ENCODE results near the gene ELL. TPM values are rescaled to one million over a fixed set of nuclear protein-coding genes. Genes with fewer than 3 reads are reported as not detected.

The ELL gene
- total RNA-seq, 6 donors from 2014 or later = 19.8 to 66.0 (median 22.4) TPM

DNA sequence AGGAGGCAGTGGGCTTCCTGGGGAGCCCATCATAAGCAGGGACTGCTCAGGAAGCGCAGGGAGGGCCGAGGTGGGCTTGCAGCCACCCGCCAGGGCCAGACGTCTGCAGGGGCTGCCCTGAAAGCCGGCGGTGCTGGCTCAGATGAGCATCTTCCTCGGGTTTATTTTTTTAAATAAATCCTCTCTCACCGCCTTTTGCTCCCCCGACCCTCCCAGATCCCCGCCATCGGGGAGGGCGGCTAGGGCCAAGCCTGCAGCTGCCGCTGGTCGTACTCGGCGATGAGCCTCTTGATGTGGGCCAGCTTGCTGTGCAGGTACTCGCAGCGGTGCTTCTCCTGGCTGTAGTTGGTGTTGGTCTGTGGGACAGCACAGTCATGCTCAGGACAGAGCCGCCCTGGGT, 77.4 kb downstream of the ELL start:
- H3K4me1 ChIP-seq = peaks cover 0 to 11% (median 0%) of the 10 kb centered on the region in 4 donors
- 93 to 95% methylated on average over 16 to 19 of the region's 19 CpGs for WGBS, 2 donors
- peaks cover 22 to 66% (median 51%) of the 10 kb centered on the region in 4 donors for H3K36me3 ChIP-seq
- TF ChIP-seq EP300 (IDR thresholded peaks at IDR 0.05) (no peak), POLR2A (IDR thresholded peaks at IDR 0.05) (no peak), POLR2AphosphoS5 (IDR thresholded peaks at IDR 0.05) (no peak), CTCF (IDR thresholded peaks at IDR 0.05) (no peak)
- H3K27ac ChIP-seq = no peak overlapping the region
- H3K27me3 ChIP-seq = no peaks in the 10 kb centered on the region
- DNase-seq = peak in 1 of 2 donors; percentile 75
- H3K4me3 ChIP-seq = no peak overlapping the region
- no peaks in the 10 kb centered on the region for H3K9me3 ChIP-seq
- ATAC-seq (ENCODE audit: low FRiP score in 2 of 2) = no peak

DNA sequence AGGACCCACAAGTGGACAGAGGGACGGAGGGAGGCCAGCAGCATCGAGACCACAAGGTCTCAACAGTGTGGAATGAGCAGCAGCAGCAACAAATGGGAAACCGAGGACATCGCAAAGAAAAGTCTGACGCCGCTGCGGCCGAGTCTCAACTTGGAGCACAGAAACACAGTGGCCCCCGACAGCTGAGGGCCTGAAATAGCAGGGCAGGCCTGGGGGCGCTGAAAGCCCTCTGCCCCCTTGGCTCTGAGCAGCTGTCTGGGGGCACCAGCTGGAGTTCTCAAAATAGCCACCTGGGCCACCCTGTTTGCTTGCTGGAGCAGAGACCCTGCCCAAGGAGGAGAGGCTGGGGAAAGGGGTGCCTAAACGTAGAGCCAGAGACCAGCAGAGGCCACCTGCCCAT, 78.0 kb downstream of the ELL start:
- no peaks in the 10 kb centered on the region for H3K27me3 ChIP-seq
- WGBS, 2 donors = 93 to 95% methylated on average over 11 of the region's 11 CpGs
- DNase-seq = no peak
- TF ChIP-seq POLR2A (IDR thresholded peaks at IDR 0.05) = no peak
- no peak for TF ChIP-seq POLR2AphosphoS5 (IDR thresholded peaks at IDR 0.05)
- no peak for TF ChIP-seq CTCF (IDR thresholded peaks at IDR 0.05)
- no peak for TF ChIP-seq EP300 (IDR thresholded peaks at IDR 0.05)
- no peak for ATAC-seq (ENCODE audit: low FRiP score in 2 of 2)
- H3K27ac ChIP-seq = no peak overlapping the region
- peaks cover 22 to 59% (median 44%) of the 10 kb centered on the region in 4 donors for H3K36me3 ChIP-seq
- H3K9me3 ChIP-seq = no peaks in the 10 kb centered on the region
- H3K4me3 ChIP-seq = no peak overlapping the region
- peaks cover 0 to 16% (median 2%) of the 10 kb centered on the region in 4 donors for H3K4me1 ChIP-seq

GRCh38 chr19:18443406-18443805, 78.5 kb downstream of the ELL start:
- peaks cover 4 to 21% (median 6%) of the 10 kb centered on the region in 4 donors for H3K4me1 ChIP-seq
- peaks cover 22 to 55% (median 43%) of the 10 kb centered on the region in 4 donors for H3K36me3 ChIP-seq
- TF ChIP-seq POLR2A (IDR thresholded peaks at IDR 0.05) (no peak), POLR2AphosphoS5 (IDR thresholded peaks at IDR 0.05) (no peak), EP300 (IDR thresholded peaks at IDR 0.05) (no peak), CTCF (IDR thresholded peaks at IDR 0.05) (no peak)
- no peaks in the 10 kb centered on the region for H3K9me3 ChIP-seq
- H3K27ac ChIP-seq = no peak overlapping the region
- H3K4me3 ChIP-seq = no peak overlapping the region
- H3K27me3 ChIP-seq = no peaks in the 10 kb centered on the region
- WGBS, 2 donors = 98% methylated on average over 5 to 6 of the region's 6 CpGs
- ATAC-seq (ENCODE audit: low FRiP score in 2 of 2) = no peak
- DNase-seq = no peak

- no peaks in the 10 kb centered on the region for H3K9me3 ChIP-seq
- H3K4me3 ChIP-seq = no peak overlapping the region
- peaks cover 22 to 50% (median 40%) of the 10 kb centered on the region in 4 donors for H3K36me3 ChIP-seq
- 87 to 91% methylated on average over 12 of the region's 12 CpGs for whole genome bisulfite sequencing, 2 donors
- ATAC-seq (ENCODE audit: low FRiP score in 2 of 2) = no peak
- H3K27ac ChIP-seq = no peak overlapping the region
- peaks cover 9 to 25% (median 11%) of the 10 kb centered on the region in 4 donors for H3K4me1 ChIP-seq
- no peaks in the 10 kb centered on the region for H3K27me3 ChIP-seq
- TF ChIP-seq POLR2AphosphoS5 (IDR thresholded peaks at IDR 0.05) (no peak), EP300 (IDR thresholded peaks at IDR 0.05) (no peak), CTCF (IDR thresholded peaks at IDR 0.05) (no peak), POLR2A (IDR thresholded peaks at IDR 0.05) (no peak)
- DNase-seq = peak in 1 of 2 donors; percentile 64
These were observed 78.9 kb downstream of the ELL start for GRCh38 chr19:18442941-18443340.

Data from upper lobe of left lung (tissue), 6 donors.